GM19397 (cell line): ENCODE data around the gene RAB25.
"Not testable (repeated sequence)": the region's sequence is repeated elsewhere in the genome, so short reads cannot be mapped to it uniquely, and the experiment has no call there.

Experiments used
- ATAC-seq: cut with Tn5 transposase; IDR thresholded peaks from one replicate; pipeline ENCODE4 v1.9.1; 2021; ENCODE audit warnings: mild to moderate bottlenecking, moderate library complexity; ENCODE audit not compliant: unreplicated experiment

The RAB25 gene

GRCh38 chr1:156060937-156061636, at the start of gene RAB25:
Gene RAB25, plus strand, starts transcription at chr1:156061160. Its CDS starts 241 bp downstream, at chr1:156061401.
- no peak for ATAC-seq

GRCh38 chr1:156012051-156012817, 48.7 kb upstream of the RAB25 start:
- ATAC-seq: peak; percentile 62

- ATAC-seq: no peak
Measured at GRCh38 chr1:156014829-156015228, 46.1 kb upstream of the RAB25 start.

- no peak for ATAC-seq
Measured at GRCh38 chr1:156019946-156020292, 41.0 kb upstream of the RAB25 start.

- ATAC-seq: peak; percentile 82
Measured at GRCh38 chr1:156020293-156021092, 40.5 kb upstream of the RAB25 start, which contains the start of gene SSR2. Gene SSR2, minus strand, starts transcription at chr1:156020951. Its CDS starts 784 bp downstream, at chr1:156020167.

GRCh38 chr1:156021093-156021428, 39.9 kb upstream of the RAB25 start:
- ATAC-seq: no peak

GRCh38 chr1:156021954-156022353, 39.0 kb upstream of the RAB25 start:
- ATAC-seq: no peak

- no peak for ATAC-seq
Measured at GRCh38 chr1:156024801-156025200, 36.2 kb upstream of the RAB25 start.

- ATAC-seq: no peak
Measured at GRCh38 chr1:156025876-156026275, 35.1 kb upstream of the RAB25 start.

GRCh38 chr1:156026588-156026987, 34.4 kb upstream of the RAB25 start:
- ATAC-seq: no peak

- ATAC-seq: no peak
Measured at GRCh38 chr1:156033011-156033410, 27.9 kb upstream of the RAB25 start.

- not testable (repeated sequence) for ATAC-seq
Measured at GRCh38 chr1:156034991-156035390, 26.0 kb upstream of the RAB25 start.

GRCh38 chr1:156042828-156043227, 18.1 kb upstream of the RAB25 start:
- ATAC-seq: no peak

- no peak for ATAC-seq
Measured at GRCh38 chr1:156045076-156045475, 15.9 kb upstream of the RAB25 start.

- ATAC-seq: no peak
Measured at GRCh38 chr1:156048663-156049258, 12.2 kb upstream of the RAB25 start.

GRCh38 chr1:156050376-156050775, 10.6 kb upstream of the RAB25 start:
- ATAC-seq: no peak

- no peak for ATAC-seq
Measured at GRCh38 chr1:156051011-156051725, 9.8 kb upstream of the RAB25 start.

- ATAC-seq: no peak
Measured at GRCh38 chr1:156052862-156053767, 7.8 kb upstream of the RAB25 start.

- peak; percentile 49 for ATAC-seq
Measured at GRCh38 chr1:156053768-156054499, 7.0 kb upstream of the RAB25 start, which contains the start of gene UBQLN4. Gene UBQLN4, minus strand, starts transcription at chr1:156053798. Its CDS starts 97 bp downstream, at chr1:156053701.
